Loucy (cell line): ENCODE measurements around the gene PHIP.

Experiments used
- CTCF ChIP-seq: fragments of 200-600 bp; sonication (generic); conservative IDR thresholded peaks from 2 replicates; pipeline ENCODE4 v1.5.1; 2014; ENCODE audit warnings: mild to moderate bottlenecking, antibody characterized with exemption, low read length
- EZH2phosphoT487 ChIP-seq: fragments of 200-600 bp; IDR thresholded peaks from 2 replicates; pipeline ENCODE4 v1.6.1; 2018; ENCODE audit warnings: antibody characterized with exemption, mild to moderate bottlenecking, moderate library complexity, borderline replicate concordance

GRCh38 chr6:79031821-79032590, 46.0 kb downstream of the PHIP start:
- no peak for TF ChIP-seq CTCF
- no peak for TF ChIP-seq EZH2phosphoT487
